Natural killer cell (primary cell): ENCODE data around the gene DAPK1. TPM values are rescaled to one million over a fixed set of nuclear protein-coding genes. Genes with fewer than 3 reads are reported as not detected.

Source experiments
- ATAC-seq, 3 donors: fragments of 150-1000 bp in 2 of 3; fragments of 200-7000 bp in 1 of 3; cut with Tn5 transposase; 1 replicate in 1 of 3; 2 replicates in 2 of 3; pipeline ENCODE4 v1.10.0; 2021; ENCODE audit warnings: mild to moderate bottlenecking in 2 of 3, moderate library complexity in 2 of 3
- DNase-seq, 2 donors: peaks; one replicate each; pipeline versions ENCODE4 v3.0.0 to v3.0.0-alpha.2; 2013 to 2021; ENCODE audit warnings: mixed read lengths in 1 of 2
- H3K27ac ChIP-seq: one replicate; pipeline ENCODE4 v1.5.1; 2013; ENCODE audit warnings: mild to moderate bottlenecking, low read length
- H3K27me3 ChIP-seq: one replicate; pipeline ENCODE4 v1.6.1; 2013; ENCODE audit warnings: low read length; ENCODE audit not compliant: control insufficient read depth, insufficient read depth
- H3K36me3 ChIP-seq: one replicate; pipeline ENCODE4 v1.6.1; 2013; ENCODE audit warnings: low read length; ENCODE audit not compliant: control insufficient read depth, insufficient read depth
- H3K4me1 ChIP-seq: one replicate; pipeline ENCODE4 v1.6.1; 2013; ENCODE audit warnings: low read length; ENCODE audit not compliant: control insufficient read depth, insufficient read depth
- H3K4me3 ChIP-seq: one replicate; pipeline ENCODE4 v1.5.1; 2013; ENCODE audit warnings: low read length
- H3K9me3 ChIP-seq: one replicate; pipeline ENCODE4 v1.6.1; 2013; ENCODE audit warnings: low read length; ENCODE audit not compliant: control insufficient read depth, insufficient read depth
- H3K27ac Mint-ChIP-seq, 2 donors: one replicate each; pipeline ENCODE4 v1.8.0; 2022; ENCODE audit warnings: mild to moderate bottlenecking in 2 of 2, mixed read lengths in 2 of 2, moderate library complexity in 1 of 2
- H3K27me3 Mint-ChIP-seq, 2 donors: one replicate each; pipeline ENCODE4 v1.8.0; 2022; ENCODE audit warnings: low read depth in 2 of 2, mixed read lengths in 2 of 2
- H3K36me3 Mint-ChIP-seq: one replicate; pipeline ENCODE4 v1.8.0; 2022; ENCODE audit warnings: mixed read lengths
- H3K4me1 Mint-ChIP-seq, 2 donors: one replicate each; pipeline ENCODE4 v1.8.0; 2022; ENCODE audit warnings: mixed read lengths in 2 of 2
- H3K4me3 Mint-ChIP-seq: one replicate; pipeline ENCODE4 v1.8.0; 2022; ENCODE audit warnings: mild to moderate bottlenecking, moderate library complexity, mixed read lengths
- H3K9me3 Mint-ChIP-seq, 2 donors: one replicate each; pipeline ENCODE4 v1.8.0; 2022; ENCODE audit warnings: mixed read lengths in 2 of 2
- CTCF ChIP-seq: fragments of 200-600 bp; IDR thresholded peaks from one replicate; pipeline ENCODE4 v1.8.0; 2022; ENCODE audit warnings: antibody characterized with exemption
- WGBS: methylation state at CpG from one replicate; pipeline ENCODE4 v1.1.7; 2013; ENCODE audit warnings: missing lambda C conversion rate; ENCODE audit not compliant: insufficient coverage; 5-methylcytosine and 5-hydroxymethylcytosine counted together
- intact Hi-C: fragments of 100-400 bp; cut with micrococcal nuclease; formaldehyde crosslinking; loops from one replicate; pipeline ENCODE4 v1.14.2; 2022
- total RNA-seq, 4 donors: library from RNA; stranded (reverse); fragments of 120-200 nt in 1 of 4; gene quantifications; one replicate each; pipeline versions ENCODE4 v1.2.3 to v1.2.4, GENCODE V29; 2013 to 2022

Gene DAPK1
- total RNA-seq, 3 donors from 2014 or later (not counting 1 experiment from before 2014, with no cell fraction given), result 12.2 to 26.5 (median 22.7) TPM

DNA sequence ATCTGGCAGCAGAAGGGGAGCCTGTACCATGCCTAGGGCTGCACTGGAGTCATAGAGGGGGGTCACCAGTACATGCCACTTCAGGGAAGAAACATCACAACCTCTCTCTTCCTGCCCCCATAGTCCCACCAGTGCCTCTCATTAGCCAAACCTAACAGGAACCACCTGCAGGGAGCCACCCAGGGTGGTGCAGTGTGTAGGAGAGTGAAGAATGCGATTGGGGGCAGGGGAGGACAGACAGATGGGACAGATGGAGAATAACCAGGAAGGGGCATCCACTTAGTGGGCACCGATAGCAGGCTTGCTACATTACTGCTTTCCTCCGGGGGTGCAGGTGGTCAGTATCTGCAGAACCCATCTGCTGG lies 19.2 kb downstream of the DAPK1 start:
- WGBS, result 16% methylated on average over 3 of the region's 3 CpGs
- Mint-ChIP-seq H3K27ac (no peak overlapping the region), H3K36me3 (no peaks in the 10 kb centered on the region), H3K9me3 (no peaks in the 10 kb centered on the region), H3K4me1 (peaks cover 8 to 9% of the 10 kb centered on the region in 2 donors), H3K27me3 (peaks cover 0 to 5% of the 10 kb centered on the region in 2 donors), H3K4me3 (no peak overlapping the region)
- ATAC-seq, result no peak
- DNase-seq, result no peak
- H3K27ac ChIP-seq, result no peak overlapping the region
- no peaks in the 10 kb centered on the region for H3K9me3 ChIP-seq
- H3K36me3 ChIP-seq, result no peaks in the 10 kb centered on the region
- intact Hi-C loops, result no loop called here
- TF ChIP-seq CTCF, result no peak
- peaks cover 15% of the 10 kb centered on the region for H3K4me1 ChIP-seq
- no peaks in the 10 kb centered on the region for H3K27me3 ChIP-seq
- H3K4me3 ChIP-seq, result no peak overlapping the region

GRCh38 chr9:87517732-87518131 lies 20.1 kb downstream of the DAPK1 start:
- Mint-ChIP-seq H3K9me3 (no peaks in the 10 kb centered on the region), H3K4me3 (no peak overlapping the region), H3K36me3 (no peaks in the 10 kb centered on the region), H3K4me1 (peaks cover 8 to 9% of the 10 kb centered on the region in 2 donors), H3K27me3 (peaks cover 2 to 5% of the 10 kb centered on the region in 2 donors), H3K27ac (no peak overlapping the region)
- peaks cover 15% of the 10 kb centered on the region for H3K4me1 ChIP-seq
- WGBS, result 58% methylated on average over 4 of the region's 6 CpGs
- H3K9me3 ChIP-seq, result no peaks in the 10 kb centered on the region
- TF ChIP-seq CTCF, result no peak
- no peaks in the 10 kb centered on the region for H3K27me3 ChIP-seq
- no peak for ATAC-seq
- H3K4me3 ChIP-seq, result no peak overlapping the region
- intact Hi-C loops, result no loop called here
- H3K36me3 ChIP-seq, result no peaks in the 10 kb centered on the region
- DNase-seq, result no peak
- H3K27ac ChIP-seq, result no peak overlapping the region

DNA sequence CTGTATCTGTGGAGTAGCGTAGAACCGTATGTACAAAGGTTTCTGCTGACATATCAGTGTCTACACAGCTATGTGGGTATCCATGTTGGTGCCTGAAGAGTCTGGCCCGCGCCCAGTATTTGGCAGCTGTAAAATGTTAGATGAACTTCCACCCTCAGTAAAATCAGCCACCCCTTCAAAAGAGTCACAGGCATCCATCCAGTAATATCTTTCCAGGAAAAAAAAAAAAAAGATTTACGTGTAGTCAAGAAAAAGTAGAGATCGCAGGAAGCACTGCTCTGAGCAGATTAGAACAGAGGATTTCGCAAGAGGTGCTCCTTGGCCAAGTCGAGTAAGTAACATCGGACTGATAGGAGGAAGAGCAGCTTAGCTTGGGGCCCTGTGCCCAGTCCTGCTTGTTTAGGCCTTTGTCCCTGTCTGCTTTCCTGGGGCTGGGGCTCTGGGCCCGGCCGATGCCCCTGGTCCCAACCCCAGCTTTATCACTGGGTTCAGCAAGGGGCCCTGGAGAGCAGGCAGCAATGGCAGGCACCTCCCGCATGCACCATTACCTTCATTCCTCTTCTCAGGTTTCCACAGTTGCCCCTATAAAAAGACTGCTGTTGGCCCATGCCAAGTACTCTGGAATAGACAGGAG lies 21.2 kb downstream of the DAPK1 start:
- Histone ChIP-seq H3K36me3 (no peaks in the 10 kb centered on the region), H3K4me3 (no peak overlapping the region), H3K9me3 (no peaks in the 10 kb centered on the region), H3K27ac (no peak overlapping the region), H3K4me1 (peaks cover 15% of the 10 kb centered on the region), H3K27me3 (no peaks in the 10 kb centered on the region)
- Mint-ChIP-seq H3K9me3 (no peaks in the 10 kb centered on the region), H3K27ac (no peak overlapping the region), H3K4me3 (no peak overlapping the region), H3K27me3 (peaks cover 5 to 7% of the 10 kb centered on the region in 2 donors), H3K36me3 (no peaks in the 10 kb centered on the region), H3K4me1 (peaks cover 8 to 9% of the 10 kb centered on the region in 2 donors)
- TF ChIP-seq CTCF, result no peak
- WGBS, result 72% methylated on average over 12 of the region's 12 CpGs
- ATAC-seq (peak in 1 of 3 donors; percentile 45), DNase-seq (no peak)
- intact Hi-C loops, result no loop called here

DNA sequence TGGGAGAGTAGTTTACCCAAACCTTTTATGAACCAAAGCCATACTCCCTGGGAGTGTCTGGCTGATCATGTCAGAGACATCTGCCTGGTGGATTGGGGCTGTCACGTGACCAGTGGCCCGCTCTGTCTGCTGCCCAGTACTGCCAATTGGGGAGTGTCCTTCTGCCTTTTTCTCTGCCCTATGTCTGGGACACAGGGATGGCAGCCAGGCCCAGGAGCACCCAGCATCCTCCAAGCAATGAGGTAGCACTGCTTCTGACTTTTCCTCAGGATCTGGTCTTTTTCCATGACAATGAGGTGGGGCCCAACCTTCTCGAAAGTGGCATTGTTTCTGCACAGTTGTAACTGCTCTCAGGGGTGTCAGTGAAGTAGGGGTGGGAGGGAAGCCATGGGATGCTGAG lies 21.8 kb downstream of the DAPK1 start:
- no peak for DNase-seq
- intact Hi-C loops, result no loop called here
- H3K9me3 Mint-ChIP-seq, result no peaks in the 10 kb centered on the region
- Histone ChIP-seq H3K9me3 (no peaks in the 10 kb centered on the region), H3K36me3 (no peaks in the 10 kb centered on the region), H3K27me3 (no peaks in the 10 kb centered on the region), H3K4me1 (peaks cover 15% of the 10 kb centered on the region), H3K27ac (no peak overlapping the region), H3K4me3 (no peak overlapping the region)
- H3K36me3 Mint-ChIP-seq, result no peaks in the 10 kb centered on the region
- no peak overlapping the region for H3K4me3 Mint-ChIP-seq
- H3K27me3 Mint-ChIP-seq, result peaks cover 3 to 7% of the 10 kb centered on the region in 2 donors
- peaks cover 8 to 9% of the 10 kb centered on the region in 2 donors for H3K4me1 Mint-ChIP-seq
- ATAC-seq, result no peak
- no peak overlapping the region for H3K27ac Mint-ChIP-seq
- TF ChIP-seq CTCF, result no peak
- 75% methylated on average over 3 of the region's 3 CpGs for WGBS
